Measurements from ENCODE around the gene DLGAP4. TPM values are rescaled to one million over a fixed set of nuclear protein-coding genes. Genes with fewer than 3 reads are reported as not detected.

The DLGAP4 gene
- 10 to 100 TPM; 34.8 to 83.7 TPM for total RNA-seq

- peak within 1 kb of the TSS; percentile 33 for H3K4me3 Mint-ChIP-seq
- peaks cover 60% of the 10 kb centered on the region for H3K27me3 Mint-ChIP-seq
- no peaks in the 10 kb centered on the region for H3K9me3 Mint-ChIP-seq
- H3K27ac Mint-ChIP-seq: no peak within 1 kb of the TSS
- peak; percentile 9 for ATAC-seq (replicated peaks)
- H3K36me3 Mint-ChIP-seq (ENCODE audit: low read depth): peaks cover 5% of the 10 kb centered on the region
- H3K4me1 Mint-ChIP-seq: no peaks in the 10 kb centered on the region
These were observed at the start of gene DLGAP4 for GRCh38 chr20:36305602-36306551. Gene DLGAP4, plus strand, starts transcription at chr20:36306339. Its CDS starts 125,379 bp downstream, at chr20:36431718.

GRCh38 chr20:36259177-36260061 lies 46.7 kb upstream of the DLGAP4 start:
- H3K27me3 Mint-ChIP-seq: no peaks in the 10 kb centered on the region
- no peak for ATAC-seq (replicated peaks)
- H3K36me3 Mint-ChIP-seq (ENCODE audit: low read depth): peaks cover 35% of the 10 kb centered on the region
- H3K4me3 Mint-ChIP-seq: no peak overlapping the region
- H3K9me3 Mint-ChIP-seq: no peaks in the 10 kb centered on the region
- no peak overlapping the region for H3K27ac Mint-ChIP-seq
- H3K4me1 Mint-ChIP-seq: no peaks in the 10 kb centered on the region

GRCh38 chr20:36260316-36260715 lies 45.8 kb upstream of the DLGAP4 start:
- H3K9me3 Mint-ChIP-seq: no peaks in the 10 kb centered on the region
- no peak overlapping the region for H3K27ac Mint-ChIP-seq
- H3K4me3 Mint-ChIP-seq: no peak overlapping the region
- H3K4me1 Mint-ChIP-seq: no peaks in the 10 kb centered on the region
- no peak for ATAC-seq (replicated peaks)
- H3K27me3 Mint-ChIP-seq: no peaks in the 10 kb centered on the region
- peaks cover 27% of the 10 kb centered on the region for H3K36me3 Mint-ChIP-seq (ENCODE audit: low read depth)

- H3K4me3 Mint-ChIP-seq: no peak overlapping the region
- H3K36me3 Mint-ChIP-seq (ENCODE audit: low read depth): peaks cover 15% of the 10 kb centered on the region
- ATAC-seq (replicated peaks): no peak
- H3K4me1 Mint-ChIP-seq: no peaks in the 10 kb centered on the region
- H3K27ac Mint-ChIP-seq: no peak overlapping the region
- no peaks in the 10 kb centered on the region for H3K9me3 Mint-ChIP-seq
- no peaks in the 10 kb centered on the region for H3K27me3 Mint-ChIP-seq
These were observed 44.6 kb upstream of the DLGAP4 start for GRCh38 chr20:36261389-36262105.

GRCh38 chr20:36262440-36262839 lies 43.7 kb upstream of the DLGAP4 start:
- no peak for ATAC-seq (replicated peaks)
- Mint-ChIP-seq H3K4me3 (no peak overlapping the region), H3K36me3 (ENCODE audit: low read depth) (peaks cover 6% of the 10 kb centered on the region), H3K4me1 (no peaks in the 10 kb centered on the region), H3K27ac (no peak overlapping the region), H3K27me3 (no peaks in the 10 kb centered on the region), H3K9me3 (no peaks in the 10 kb centered on the region)

DNA sequence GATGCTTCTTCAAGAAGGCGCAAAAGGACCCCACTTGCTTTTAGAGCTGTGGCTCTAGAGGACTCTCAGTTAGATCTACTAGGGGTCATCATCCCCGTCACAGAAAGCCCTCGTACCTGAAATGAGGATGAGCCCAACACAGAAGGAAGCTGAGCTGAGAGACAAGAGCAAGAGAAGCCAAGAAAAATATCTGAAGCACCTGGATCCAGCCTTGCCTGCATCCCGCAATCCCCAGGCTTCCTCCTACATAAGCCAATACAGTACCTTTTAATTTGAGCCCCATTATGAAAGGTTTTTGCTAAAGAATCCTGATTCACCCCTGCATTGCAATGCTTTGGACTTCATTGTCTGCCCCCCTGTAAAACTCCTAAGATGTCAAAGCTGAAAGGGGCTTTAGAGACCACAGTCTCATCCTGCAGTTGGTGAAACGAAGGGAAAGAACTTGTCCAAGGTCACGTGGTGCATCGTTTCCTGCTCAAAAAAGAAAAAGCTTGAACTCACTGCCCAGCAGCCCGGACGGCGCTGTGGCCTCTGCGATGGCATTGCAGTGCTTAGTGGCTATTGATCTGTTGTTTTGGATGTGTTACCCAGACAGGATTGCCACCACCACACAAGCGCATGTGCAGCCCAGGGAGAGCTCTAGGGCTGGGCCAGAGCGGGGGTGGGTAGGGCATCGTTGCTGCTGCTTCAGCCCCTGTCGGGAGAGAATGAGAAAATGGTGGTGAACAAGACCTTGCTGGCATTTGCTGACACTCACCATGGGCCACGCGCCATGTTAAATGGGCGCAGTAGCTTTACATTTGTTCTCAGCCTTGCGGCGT lies 41.5 kb upstream of the DLGAP4 start:
- H3K36me3 Mint-ChIP-seq (ENCODE audit: low read depth): no peaks in the 10 kb centered on the region
- no peaks in the 10 kb centered on the region for H3K4me1 Mint-ChIP-seq
- ATAC-seq (replicated peaks): no peak
- H3K9me3 Mint-ChIP-seq: no peaks in the 10 kb centered on the region
- no peaks in the 10 kb centered on the region for H3K27me3 Mint-ChIP-seq
- H3K27ac Mint-ChIP-seq: no peak overlapping the region
- H3K4me3 Mint-ChIP-seq: no peak overlapping the region

DNA sequence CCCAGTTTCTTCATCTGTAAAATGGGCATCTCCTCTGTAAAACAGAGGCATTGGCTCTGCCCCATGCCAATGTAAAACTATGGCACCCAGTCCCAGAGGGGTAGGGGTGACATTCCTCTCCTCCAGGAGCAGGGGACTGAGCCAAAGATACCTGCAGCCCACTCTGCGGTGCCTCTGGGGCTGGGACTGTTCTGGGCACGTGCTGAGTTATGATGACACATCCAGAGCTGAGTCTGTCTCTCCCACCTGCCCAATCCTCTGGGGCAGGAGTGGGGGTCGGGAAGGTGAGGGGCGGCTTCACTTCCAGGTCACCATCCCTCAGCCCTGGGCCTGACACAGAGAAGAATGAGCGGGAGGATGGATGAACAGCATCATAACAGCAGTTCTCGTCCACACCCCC lies 40.0 kb upstream of the DLGAP4 start:
- Mint-ChIP-seq H3K4me1 (no peaks in the 10 kb centered on the region), H3K9me3 (no peaks in the 10 kb centered on the region), H3K4me3 (no peak overlapping the region), H3K36me3 (ENCODE audit: low read depth) (no peaks in the 10 kb centered on the region), H3K27ac (no peak overlapping the region), H3K27me3 (no peaks in the 10 kb centered on the region)
- no peak for ATAC-seq (replicated peaks)

- ATAC-seq (replicated peaks): no peak
- no peaks in the 10 kb centered on the region for H3K27me3 Mint-ChIP-seq
- no peaks in the 10 kb centered on the region for H3K36me3 Mint-ChIP-seq (ENCODE audit: low read depth)
- H3K27ac Mint-ChIP-seq: no peak overlapping the region
- H3K4me1 Mint-ChIP-seq: no peaks in the 10 kb centered on the region
- H3K4me3 Mint-ChIP-seq: no peak overlapping the region
- H3K9me3 Mint-ChIP-seq: no peaks in the 10 kb centered on the region
These were observed 38.3 kb upstream of the DLGAP4 start for GRCh38 chr20:36267605-36268381.

DNA sequence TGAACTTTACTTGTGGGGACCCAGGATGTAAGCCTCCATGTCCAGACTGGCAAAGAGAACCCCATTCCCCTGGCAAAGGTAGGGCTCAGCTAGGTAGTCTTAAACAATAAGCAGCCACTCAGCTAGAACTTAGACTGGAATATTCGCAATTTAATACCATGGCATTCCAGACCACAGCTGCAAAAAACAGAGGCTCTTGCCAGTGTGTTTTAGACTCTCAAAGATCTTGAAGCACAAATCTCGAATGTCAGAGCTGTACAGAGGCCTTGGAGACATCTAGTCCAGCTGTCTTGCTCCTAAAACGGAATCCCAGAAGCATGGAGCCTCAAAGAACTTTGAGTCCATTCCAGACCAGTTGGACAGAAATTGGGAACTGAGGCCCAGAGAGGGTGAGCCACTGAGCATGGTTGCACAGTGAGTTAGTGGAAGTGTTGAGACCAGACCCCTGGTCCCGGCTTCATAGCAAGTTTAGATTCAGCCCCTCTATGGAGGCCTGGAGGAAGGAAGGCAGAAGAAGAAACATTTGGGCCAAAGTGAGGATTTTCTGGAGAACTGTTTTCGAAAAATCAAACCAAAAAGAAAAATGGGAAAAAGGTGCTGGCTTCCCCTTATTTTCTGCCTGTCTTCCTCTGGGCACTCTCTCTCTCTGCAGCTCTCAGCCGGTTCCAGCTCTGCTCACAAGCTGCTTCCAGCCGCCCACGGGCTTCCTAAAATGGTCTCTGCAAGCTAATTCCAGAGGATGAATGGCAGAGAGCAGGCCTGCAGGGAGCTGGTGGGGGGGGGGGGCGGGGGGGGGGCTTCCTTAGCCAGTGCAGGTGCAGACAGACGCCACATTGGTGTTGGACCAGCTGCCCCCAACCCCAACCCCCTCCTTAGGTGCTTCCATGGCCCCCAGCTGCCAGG lies 37.4 kb upstream of the DLGAP4 start:
- Mint-ChIP-seq H3K4me3 (no peak overlapping the region), H3K9me3 (no peaks in the 10 kb centered on the region), H3K4me1 (no peaks in the 10 kb centered on the region), H3K27me3 (peaks cover 5% of the 10 kb centered on the region), H3K36me3 (ENCODE audit: low read depth) (no peaks in the 10 kb centered on the region), H3K27ac (no peak overlapping the region)
- no peak for ATAC-seq (replicated peaks)

DNA sequence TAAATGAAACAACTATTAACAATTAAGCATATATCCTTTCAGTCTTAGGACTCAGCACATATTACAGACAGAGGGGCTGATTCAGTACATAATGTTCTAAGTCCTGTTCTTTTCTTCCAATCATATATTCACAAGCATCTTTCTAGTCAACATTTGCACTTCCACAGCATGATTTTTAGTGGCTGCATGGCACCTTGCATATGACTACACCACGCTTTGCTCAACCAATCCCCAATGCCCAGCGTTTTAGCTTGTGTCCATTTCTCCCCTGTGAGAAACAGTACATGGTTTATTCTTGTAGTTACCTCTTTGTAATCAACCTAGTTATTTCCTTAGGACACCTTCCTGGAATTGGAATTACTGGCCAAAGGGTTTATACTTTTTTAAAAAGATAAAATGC lies 36.6 kb upstream of the DLGAP4 start:
- Mint-ChIP-seq H3K9me3 (no peaks in the 10 kb centered on the region), H3K27ac (no peak overlapping the region), H3K4me3 (no peak overlapping the region), H3K4me1 (no peaks in the 10 kb centered on the region), H3K36me3 (ENCODE audit: low read depth) (no peaks in the 10 kb centered on the region), H3K27me3 (peaks cover 13% of the 10 kb centered on the region)
- ATAC-seq (replicated peaks): no peak

- Mint-ChIP-seq H3K4me3 (no peak overlapping the region), H3K27me3 (peaks cover 15% of the 10 kb centered on the region), H3K4me1 (no peaks in the 10 kb centered on the region), H3K36me3 (ENCODE audit: low read depth) (no peaks in the 10 kb centered on the region), H3K27ac (peak overlapping the region; percentile 15), H3K9me3 (no peaks in the 10 kb centered on the region)
- ATAC-seq (replicated peaks): no peak
These were observed 35.1 kb upstream of the DLGAP4 start for GRCh38 chr20:36270744-36271638.

Measured in activated T-helper 17 cell treated with anti-CD3 and anti-CD28 coated beads, Interleukin-2, amount 50 U/mL, for 72 hours (primary cell).